GM12878 (cell line): ENCODE measurements around the gene NPR1. TPM values are rescaled to one million over a fixed set of nuclear protein-coding genes. Genes with fewer than 3 reads are reported as not detected.
A peak's percentile ranks its signal among the peaks of the same experiment; 100 is the strongest.

Experiments
- ATAC-seq: fragments of 200-7000 bp; cut with Tn5 transposase; 3 replicates; pipeline ENCODE4 v1.9.1; 2020; ENCODE audit warnings: mild to moderate bottlenecking, moderate library complexity
- Bru-seq: library from RNA; stranded (reverse); fragments of 400-500 nt; gene quantifications from one replicate; lab custom pipeline; 2021; lab: Mats Ljungman, UMichigan
- BruChase-seq, 2 experiments: library from RNA; stranded (reverse); fragments of 400-500 nt; gene quantifications; one replicate each; lab custom pipeline; 2021; lab: Mats Ljungman, UMichigan
- BruUV-seq: library from RNA; stranded (reverse); fragments of 400-500 nt; replicated peaks from 2 replicates; lab custom pipeline; 2021; lab: Mats Ljungman, UMichigan
- CTCF ChIA-PET: fragments of 300-600 bp; sonication (Branson Sonifier 250); formaldehyde crosslinking; extraction: SDS; loops from one replicate; lab custom pipeline; 2021; ENCODE audit warnings: inconsistent platforms; lab: Yijun Ruan, JAX
- POLR2A ChIA-PET: fragments of 350-600 bp; formaldehyde crosslinking; extraction: SDS; loops from one replicate; lab custom pipeline; 2021; ENCODE audit warnings: inconsistent platforms; lab: Charles Lee
- RAD21 ChIA-PET: fragments of 300-600 bp; sonication (Branson Sonifier 250); formaldehyde crosslinking; loops from one replicate; lab custom pipeline; 2023; ENCODE audit warnings: antibody characterized with exemption; ENCODE audit not compliant: unreplicated experiment; lab: Charles Lee
- SMC1A ChIA-PET: fragments of 300-600 bp; sonication (Branson Sonifier 250); formaldehyde crosslinking; loops from one replicate; lab custom pipeline; 2023; ENCODE audit not compliant: unreplicated experiment, uncharacterized antibody; lab: Charles Lee
- DNase-seq: peaks from one replicate; pipeline ENCODE4 v3.0.0-alpha.2; 2011; ENCODE audit warnings: low read depth, low spot score
- FAIRE-seq: peaks from 3 replicates; lab custom pipeline; 2011; peaks lifted over from hg19 to GRCh38; lab: Jason Lieb, UNC
- H2AFZ ChIP-seq: 2 replicates; pipeline ENCODE4 v1.6.0; 2011; ENCODE audit warnings: low read depth, low read length, control low read depth; ENCODE audit not compliant: control insufficient read depth
- H3K27ac ChIP-seq: 2 replicates; pipeline ENCODE4 v1.5.1; 2011; ENCODE audit warnings: control low read depth; ENCODE audit not compliant: control insufficient read depth, insufficient read depth
- H3K27me3 ChIP-seq, 2 experiments: replicated peaks in 1 of 2; 2 replicates each; pipeline versions ENCODE4 v1.6.0 to v1.6.1; 2011; ENCODE audit warnings: low read length in 1 of 2; ENCODE audit not compliant: control insufficient read depth in 2 of 2, insufficient read depth in 2 of 2
- H3K36me3 ChIP-seq, 2 experiments: 2 replicates each; pipeline ENCODE4 v1.5.1; 2011; ENCODE audit warnings: low read length in 1 of 2; ENCODE audit not compliant: control insufficient read depth in 2 of 2, insufficient read depth in 2 of 2
- H3K4me1 ChIP-seq: 2 replicates; pipeline ENCODE4 v1.6.1; 2011; ENCODE audit warnings: mild to moderate bottlenecking, low read length, moderate library complexity, mixed read lengths; ENCODE audit not compliant: control insufficient read depth, insufficient read depth
- H3K4me2 ChIP-seq: 2 replicates; pipeline ENCODE4 v1.6.0; 2011; ENCODE audit warnings: control low read depth; ENCODE audit not compliant: control insufficient read depth, insufficient read depth
- H3K4me3 ChIP-seq: fragments of 200-600 bp; sonication (generic); 2 replicates; pipeline ENCODE4 v1.5.1; 2016
- H3K79me2 ChIP-seq: 2 replicates; pipeline ENCODE4 v1.6.0; 2011; ENCODE audit warnings: low read length; ENCODE audit not compliant: control insufficient read depth, insufficient read depth
- H3K9ac ChIP-seq: 2 replicates; pipeline ENCODE4 v1.8.0; 2011; ENCODE audit warnings: low read length, control low read depth, mixed read lengths; ENCODE audit not compliant: control insufficient read depth, insufficient read depth
- H3K9me3 ChIP-seq: replicated peaks from 3 replicates; pipeline ENCODE4 v1.5.1; 2011; ENCODE audit warnings: mild to moderate bottlenecking, low read length; ENCODE audit not compliant: control insufficient read depth, insufficient read depth
- H4K20me1 ChIP-seq: 2 replicates; pipeline ENCODE4 v1.6.0; 2011; ENCODE audit not compliant: control insufficient read depth, insufficient read depth
- ATF7 ChIP-seq: fragments of 450-650 bp; IDR thresholded peaks from 2 replicates; pipeline ENCODE4 v1.6.1; 2016; ENCODE audit warnings: low read depth, mild to moderate bottlenecking
- BCL11A ChIP-seq: IDR thresholded peaks from 2 replicates; pipeline ENCODE4 v1.6.1; 2011; ENCODE audit warnings: low read depth, low read length
- CREB1 ChIP-seq: IDR thresholded peaks from 2 replicates; pipeline ENCODE4 v1.6.1; 2012; ENCODE audit warnings: low read depth, mild to moderate bottlenecking, inconsistent platforms
- EGR1 ChIP-seq, 2 experiments: IDR thresholded peaks; 1 replicate in 1 of 2; 2 replicates in 1 of 2; pipeline ENCODE4 v1.6.1; 2011 to 2012; ENCODE audit warnings: low read depth in 2 of 2, low read length in 2 of 2, borderline replicate concordance in 1 of 2, mild to moderate bottlenecking in 1 of 2, moderate library complexity in 1 of 2
- EZH2 ChIP-seq: IDR thresholded peaks from 2 replicates; pipeline ENCODE4 v1.6.1; 2012; ENCODE audit warnings: low read depth, mild to moderate bottlenecking, control low read depth, inconsistent platforms, low read length, borderline replicate concordance; ENCODE audit not compliant: control insufficient read depth
- HDAC6 ChIP-seq: fragments of 200-600 bp; sonication (generic); IDR thresholded peaks from one replicate; pipeline ENCODE4 v1.8.0; 2017; ENCODE audit warnings: antibody characterized with exemption; ENCODE audit not compliant: unreplicated experiment
- HDGF ChIP-seq: fragments of 450-650 bp; IDR thresholded peaks from 2 replicates; pipeline ENCODE4 v1.6.1; 2016; ENCODE audit warnings: antibody characterized with exemption
- MEF2B ChIP-seq: fragments of 450-650 bp; IDR thresholded peaks from 2 replicates; pipeline ENCODE4 v1.6.1; 2018; ENCODE audit warnings: mild to moderate bottlenecking, moderate library complexity; ENCODE audit not compliant: partially characterized antibody, poor library complexity, severe bottlenecking
- RELA ChIP-seq: fragments of 450-650 bp; IDR thresholded peaks from 2 replicates; pipeline ENCODE4 v1.8.0; 2014; ENCODE audit warnings: borderline replicate concordance; ENCODE audit not compliant: partially characterized antibody
- SIX5 ChIP-seq: IDR thresholded peaks from 2 replicates; pipeline ENCODE4 v1.6.1; 2011; ENCODE audit warnings: mild to moderate bottlenecking, low read depth, low read length, moderate library complexity; ENCODE audit not compliant: severe bottlenecking
- WRNIP1 ChIP-seq: IDR thresholded peaks from 2 replicates; pipeline ENCODE4 v1.6.1; 2011; ENCODE audit warnings: low read depth, low read length, improper control_type of control experiment, borderline replicate concordance
- WGBS: methylation state at CpG from one replicate; pipeline ENCODE4 v1.1.6; 2016; ENCODE audit warnings: low lambda C conversion rate; ENCODE audit not compliant: insufficient replicate concordance, insufficient coverage; ENCODE audit errors: missing lambda C conversion rate; 5-methylcytosine and 5-hydroxymethylcytosine counted together
- in situ Hi-C: fragments of 300-500 bp; cut with MboI; formaldehyde crosslinking; loops from 9 replicates; pipeline ENCODE4 v1.14.3; 2018; ENCODE audit warnings: mixed read lengths
- intact Hi-C: fragments of 100-400 bp; cut with micrococcal nuclease; formaldehyde crosslinking; loops from one replicate; pipeline ENCODE4 v1.14.2; 2022; ENCODE audit not compliant: unreplicated experiment
- long read RNA-seq, 2 experiments: library from polyadenylated mRNA; unstranded; transcript quantifications; one replicate each; pipeline ENCODE4 v2.0.0, GENCODE V29; 2019 to 2020
- polyA minus RNA-seq, 3 experiments: library from RNA; depleted of rRNA, polyadenylated mRNA; stranded (reverse); fragments of >200 nt; gene quantifications; 2 replicates each; pipeline ENCODE4 v1.2.3, GENCODE V29; 2011
- polyA plus RNA-seq, 11 experiments: library from polyadenylated mRNA; depleted of rRNA in 4 of 11; unstranded in 6 of 11; stranded (reverse) in 5 of 11; fragments of >200 nt; fragmentation: Nextera tagmentation in 4 of 11; fragmentation: Illumina TruSeq in 1 of 11; extraction: Ambion mirVana in 4 of 11; extraction: Trizol in 1 of 11; gene quantifications; 1 replicate in 1 of 11; 2 replicates in 10 of 11; pipeline versions ENCODE4 v1.2.1 to v1.2.3, GENCODE V29; 2011 to 2016; ENCODE audit warnings: inconsistent platforms in 2 of 11, missing spikeins in 2 of 11, low read depth in 1 of 11
- total RNA-seq, 4 experiments: library from RNA; depleted of rRNA in 3 of 4; stranded (reverse); fragments of >200 nt in 3 of 4; fragmentation: Illumina TruSeq in 1 of 4; extraction: Trizol in 1 of 4; gene quantifications; 2 replicates each; pipeline versions ENCODE4 v1.2.1 to v1.2.3, GENCODE V29; 2013 to 2021
- TF ChIP-seq, protein P1 (sequence below): fragments of 450-650 bp; IDR thresholded peaks from 2 replicates; pipeline ENCODE4 v1.6.1; 2017; ENCODE audit warnings: antibody characterized with exemption, mild to moderate bottlenecking, moderate library complexity
- TF ChIP-seq, protein P2 (sequence below): fragments of 150-350 bp; IDR thresholded peaks from 2 replicates; pipeline ENCODE4 v1.6.1; 2014; ENCODE audit warnings: mild to moderate bottlenecking, low read depth, low read length

NPR1 gene
- 4.1 and 5.2 TPM in 2 replicates for total RNA-seq (2013; cell fraction: nucleolus; rRNA removed)
- total RNA-seq (2014; rRNA removed) (0.22 and 0.40 TPM in 2 replicates), total RNA-seq (2014; rRNA removed; fragmentation: Illumina TruSeq; extraction: Trizol) (0.13 and 0.18 TPM in 2 replicates), total RNA-seq (2021) (0.56 and 0.72 TPM in 2 replicates), polyA plus RNA-seq (2011; rRNA removed) (1.3 and 2.1 TPM in 2 replicates), polyA plus RNA-seq (2014; fragmentation: Illumina TruSeq; extraction: Trizol) (0.28 TPM in 1 of 2 replicates, not detected in the other), polyA plus RNA-seq (2014; fragmentation: Nextera tagmentation; extraction: Ambion mirVana) (under 1 TPM in 1 of 2 experiments, not detected in 1; 0.09 TPM), polyA plus RNA-seq (2014; rRNA removed) (0.16 and 0.50 TPM in 2 replicates), polyA plus RNA-seq (2016; fragmentation: Nextera tagmentation; extraction: Ambion mirVana) (under 1 TPM; 0.14 to 0.17 TPM), polyA minus RNA-seq (2011; rRNA and poly(A)+ RNA removed) (2.1 and 2.7 TPM in 2 replicates), Bru-seq, nascent RNA (percentile 46 among the genes with signal in this experiment), BruChase-seq, experiment 1, labeled RNA remaining after a 6-hour chase (percentile 48 among the genes with signal in this experiment), BruChase-seq, experiment 2, labeled RNA remaining after a 2-hour chase (percentile 38 among the genes with signal in this experiment)
- 0.08 TPM for polyA plus RNA-seq (2011; ENCODE audit: low read depth)
- polyA plus RNA-seq (2011; cell fraction: cytosol; rRNA removed): 2.0 and 2.2 TPM in 2 replicates
- polyA plus RNA-seq (2011; cell fraction: nucleus; rRNA removed): 5.9 and 8.9 TPM in 2 replicates
- polyA plus RNA-seq (2012): 0.32 and 0.35 TPM in 2 replicates
- 1.7 and 2.2 TPM in 2 replicates for polyA minus RNA-seq (2011; cell fraction: cytosol; rRNA and poly(A)+ RNA removed)
- polyA minus RNA-seq (2011; cell fraction: nucleus; rRNA and poly(A)+ RNA removed): 1.4 and 1.5 TPM in 2 replicates
- long read RNA-seq, experiment 1, partial matches to known transcripts: 2 of 2 reads
- long read RNA-seq, experiment 1, other reads (novel, unspliced or antisense): 0 of 2 reads
- long read RNA-seq, experiment 2, partial matches to known transcripts: 2 of 2 reads
- long read RNA-seq, experiment 2, other reads (novel, unspliced or antisense): 0 of 2 reads

DNA sequence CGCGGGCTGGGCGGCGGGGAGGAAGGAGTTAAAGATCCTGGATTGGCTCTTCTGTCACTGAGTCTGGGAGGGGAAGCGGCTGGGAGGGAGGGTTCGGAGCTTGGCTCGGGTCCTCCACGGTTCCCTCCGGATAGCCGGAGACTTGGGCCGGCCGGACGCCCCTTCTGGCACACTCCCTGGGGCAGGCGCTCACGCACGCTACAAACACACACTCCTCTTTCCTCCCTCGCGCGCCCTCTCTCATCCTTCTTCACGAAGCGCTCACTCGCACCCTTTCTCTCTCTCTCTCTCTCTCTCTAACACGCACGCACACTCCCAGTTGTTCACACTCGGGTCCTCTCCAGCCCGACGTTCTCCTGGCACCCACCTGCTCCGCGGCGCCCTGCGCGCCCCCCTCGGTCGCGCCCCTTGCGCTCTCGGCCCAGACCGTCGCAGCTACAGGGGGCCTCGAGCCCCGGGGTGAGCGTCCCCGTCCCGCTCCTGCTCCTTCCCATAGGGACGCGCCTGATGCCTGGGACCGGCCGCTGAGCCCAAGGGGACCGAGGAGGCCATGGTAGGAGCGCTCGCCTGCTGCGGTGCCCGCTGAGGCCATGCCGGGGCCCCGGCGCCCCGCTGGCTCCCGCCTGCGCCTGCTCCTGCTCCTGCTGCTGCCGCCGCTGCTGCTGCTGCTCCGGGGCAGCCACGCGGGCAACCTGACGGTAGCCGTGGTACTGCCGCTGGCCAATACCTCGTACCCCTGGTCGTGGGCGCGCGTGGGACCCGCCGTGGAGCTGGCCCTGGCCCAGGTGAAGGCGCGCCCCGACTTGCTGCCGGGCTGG, at the start of gene NPR1:
Gene NPR1, plus strand, starts transcription at position 170 of the 818 bp plus-strand sequence. Its CDS starts 421 bp downstream, at position 591.
- no peaks in the 10 kb centered on the region; the same call in 2 of the 3 replicates for H3K9me3 ChIP-seq
- intact Hi-C loops: loop anchor here (2.0 kb wide), 1 partner anchor 308 kb away; the partner anchor contains the start of gene RAB13
- FAIRE-seq (no peak), ATAC-seq (peak; percentile 61), DNase-seq (no peak)
- H2AFZ ChIP-seq: peak within 1 kb of the TSS; percentile 65
- ChIA-PET SMC1A (interaction anchor here (0.7 to 6.3 kb wide), 13 partner anchors 63 to 308 kb away, joined by 3 to 55 read pairs (median 4); partner anchors contain the start of gene RAB13), RAD21 (interaction anchor here (0.6 to 1.9 kb wide), 7 partner anchors 53 to 1372 kb away, joined by 3 to 6 read pairs (median 4); partner anchors contain the start of genes ADAM15 and SLC27A3), POLR2A (interaction anchor here (1.4 kb wide), 1 partner anchor 65 kb away, joined by 6 read pairs; no protein-coding TSS in a partner anchor), CTCF (interaction anchor here (1.0 to 6.9 kb wide), 13 partner anchors 15 to 307 kb away, joined by 3 to 84 read pairs (median 5); partner anchors contain the start of gene RAB13)
- peaks cover 14 to 23% of the 10 kb centered on the region in 2 experiments for H3K27me3 ChIP-seq
- no peaks in the 10 kb centered on the region for H3K36me3 ChIP-seq
- BruUV-seq: no TSS peak
- H3K27ac ChIP-seq: no peak within 1 kb of the TSS
- H3K79me2 ChIP-seq: no peaks in the 10 kb centered on the region
- peaks cover 16% of the 10 kb centered on the region for H3K4me1 ChIP-seq
- no peaks in the 10 kb centered on the region; the same call in 1 of the 2 replicates for H4K20me1 ChIP-seq
- no peak within 1 kb of the TSS; the same call in 1 of the 2 replicates for H3K9ac ChIP-seq
- WGBS: 11% methylated on average over 67 of the region's 78 CpGs
- H3K4me2 ChIP-seq: peak within 1 kb of the TSS; percentile 90
- H3K4me3 ChIP-seq: peak within 1 kb of the TSS; percentile 47; the same call in 1 of the 2 replicates
- in situ Hi-C loops: loop anchor here (5.0 kb wide), 2 partner anchors 69 to 309 kb away; partner anchors contain the start of gene RAB13
- TF ChIP-seq, protein P1, sequence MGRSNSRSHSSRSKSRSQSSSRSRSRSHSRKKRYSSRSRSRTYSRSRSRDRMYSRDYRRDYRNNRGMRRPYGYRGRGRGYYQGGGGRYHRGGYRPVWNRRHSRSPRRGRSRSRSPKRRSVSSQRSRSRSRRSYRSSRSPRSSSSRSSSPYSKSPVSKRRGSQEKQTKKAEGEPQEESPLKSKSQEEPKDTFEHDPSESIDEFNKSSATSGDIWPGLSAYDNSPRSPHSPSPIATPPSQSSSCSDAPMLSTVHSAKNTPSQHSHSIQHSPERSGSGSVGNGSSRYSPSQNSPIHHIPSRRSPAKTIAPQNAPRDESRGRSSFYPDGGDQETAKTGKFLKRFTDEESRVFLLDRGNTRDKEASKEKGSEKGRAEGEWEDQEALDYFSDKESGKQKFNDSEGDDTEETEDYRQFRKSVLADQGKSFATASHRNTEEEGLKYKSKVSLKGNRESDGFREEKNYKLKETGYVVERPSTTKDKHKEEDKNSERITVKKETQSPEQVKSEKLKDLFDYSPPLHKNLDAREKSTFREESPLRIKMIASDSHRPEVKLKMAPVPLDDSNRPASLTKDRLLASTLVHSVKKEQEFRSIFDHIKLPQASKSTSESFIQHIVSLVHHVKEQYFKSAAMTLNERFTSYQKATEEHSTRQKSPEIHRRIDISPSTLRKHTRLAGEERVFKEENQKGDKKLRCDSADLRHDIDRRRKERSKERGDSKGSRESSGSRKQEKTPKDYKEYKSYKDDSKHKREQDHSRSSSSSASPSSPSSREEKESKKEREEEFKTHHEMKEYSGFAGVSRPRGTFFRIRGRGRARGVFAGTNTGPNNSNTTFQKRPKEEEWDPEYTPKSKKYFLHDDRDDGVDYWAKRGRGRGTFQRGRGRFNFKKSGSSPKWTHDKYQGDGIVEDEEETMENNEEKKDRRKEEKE: no peak
- no peak for TF ChIP-seq BCL11A
- no peak for TF ChIP-seq SIX5
- TF ChIP-seq RELA: no peak
- no peak for TF ChIP-seq MEF2B
- no peak for TF ChIP-seq EGR1 (IDR thresholded peaks at IDR 0.05; ENCODE audit: borderline replicate concordance in 1 of 2, low read depth in 2 of 2, low read length in 2 of 2)
- no peak for TF ChIP-seq EZH2
- TF ChIP-seq, protein P2, sequence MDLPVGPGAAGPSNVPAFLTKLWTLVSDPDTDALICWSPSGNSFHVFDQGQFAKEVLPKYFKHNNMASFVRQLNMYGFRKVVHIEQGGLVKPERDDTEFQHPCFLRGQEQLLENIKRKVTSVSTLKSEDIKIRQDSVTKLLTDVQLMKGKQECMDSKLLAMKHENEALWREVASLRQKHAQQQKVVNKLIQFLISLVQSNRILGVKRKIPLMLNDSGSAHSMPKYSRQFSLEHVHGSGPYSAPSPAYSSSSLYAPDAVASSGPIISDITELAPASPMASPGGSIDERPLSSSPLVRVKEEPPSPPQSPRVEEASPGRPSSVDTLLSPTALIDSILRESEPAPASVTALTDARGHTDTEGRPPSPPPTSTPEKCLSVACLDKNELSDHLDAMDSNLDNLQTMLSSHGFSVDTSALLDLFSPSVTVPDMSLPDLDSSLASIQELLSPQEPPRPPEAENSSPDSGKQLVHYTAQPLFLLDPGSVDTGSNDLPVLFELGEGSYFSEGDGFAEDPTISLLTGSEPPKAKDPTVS: no peak
- peak; percentile 81 for TF ChIP-seq HDAC6
- TF ChIP-seq HDGF: peak; percentile 35; the same call in 1 of the 2 replicates
- TF ChIP-seq ATF7: no peak
- no peak for TF ChIP-seq CREB1
- no peak for TF ChIP-seq WRNIP1
